DMS 273 (cell line): ENCODE results near the gene PIK3CD.
"Not testable (repeated sequence)": the region's sequence is repeated elsewhere in the genome, so short reads cannot be mapped to it uniquely, and the experiment has no call there.

Source experiments
- DNase-seq: peaks from one replicate; lab custom pipeline; 2025; ENCODE audit not compliant: unreplicated experiment; lab: John Stamatoyannopoulos, UW

The PIK3CD gene

GRCh38 chr1:9687874-9688582 is 36.5 kb downstream of the PIK3CD start:
- DNase-seq, result peak; percentile 65

GRCh38 chr1:9688599-9688998 is 37.1 kb downstream of the PIK3CD start:
- DNase-seq, result no peak

GRCh38 chr1:9689011-9689706 is 37.6 kb downstream of the PIK3CD start:
- peak; percentile 80 for DNase-seq

- peak; percentile 53 for DNase-seq
Observed at GRCh38 chr1:9689971-9690381, 38.4 kb downstream of the PIK3CD start.

GRCh38 chr1:9690440-9691107 is 39.0 kb downstream of the PIK3CD start:
- DNase-seq, result no peak

GRCh38 chr1:9691108-9691445 is 39.5 kb downstream of the PIK3CD start:
- no peak for DNase-seq

- no peak for DNase-seq
Observed at GRCh38 chr1:9691691-9692090, 40.2 kb downstream of the PIK3CD start.

GRCh38 chr1:9696793-9697192 is 45.3 kb downstream of the PIK3CD start:
- no peak for DNase-seq

GRCh38 chr1:9699361-9699760 is 47.8 kb downstream of the PIK3CD start:
- DNase-seq, result no peak

GRCh38 chr1:9700340-9700739 is 48.8 kb downstream of the PIK3CD start:
- no peak for DNase-seq

GRCh38 chr1:9701665-9702064 is 50.1 kb downstream of the PIK3CD start:
- no peak for DNase-seq

GRCh38 chr1:9703165-9703509 is 51.6 kb downstream of the PIK3CD start:
- DNase-seq, result no peak

GRCh38 chr1:9703681-9704080 is 52.1 kb downstream of the PIK3CD start:
- DNase-seq, result no peak

GRCh38 chr1:9705337-9706093 is 54.0 kb downstream of the PIK3CD start:
- DNase-seq, result no peak

GRCh38 chr1:9706178-9706577 is 54.6 kb downstream of the PIK3CD start:
- no peak for DNase-seq

GRCh38 chr1:9710037-9710436 is 58.5 kb downstream of the PIK3CD start:
- DNase-seq, result no peak

- no peak for DNase-seq
Observed at GRCh38 chr1:9711466-9712020, 60.0 kb downstream of the PIK3CD start.

- not testable (repeated sequence) for DNase-seq
Observed at GRCh38 chr1:9712767-9713166, 61.2 kb downstream of the PIK3CD start.

GRCh38 chr1:9714257-9714718 is 62.8 kb downstream of the PIK3CD start:
- DNase-seq, result no peak

GRCh38 chr1:9715536-9716226 is 64.2 kb downstream of the PIK3CD start:
- DNase-seq, result no peak
